GM12878 (cell line): ENCODE results near the gene PCP4L1. TPM values are rescaled to one million over a fixed set of nuclear protein-coding genes. Genes with fewer than 3 reads are reported as not detected.

Experiments used
- ATF7 ChIP-seq: fragments of 450-650 bp; IDR thresholded peaks from 2 replicates; pipeline ENCODE4 v1.6.1; 2016; ENCODE audit warnings: low read depth, mild to moderate bottlenecking
- BACH1 ChIP-seq: fragments of 450-650 bp; IDR thresholded peaks from 2 replicates; pipeline ENCODE4 v1.6.1; 2017; ENCODE audit warnings: mild to moderate bottlenecking, borderline replicate concordance
- BCL11A ChIP-seq: IDR thresholded peaks from 2 replicates; pipeline ENCODE4 v1.6.1; 2011; ENCODE audit warnings: low read depth, low read length
- BHLHE40 ChIP-seq, 2 experiments: fragments of 450-650 bp in 1 of 2; IDR thresholded peaks; 2 replicates each; pipeline ENCODE4 v1.6.1; 2011 to 2017; ENCODE audit warnings: low read depth in 2 of 2, borderline replicate concordance in 1 of 2, improper control_type of control experiment in 1 of 2, low read length in 1 of 2, mild to moderate bottlenecking in 1 of 2
- CBX5 ChIP-seq: sonication (generic); IDR thresholded peaks from 2 replicates; pipeline ENCODE4 v1.6.1; 2016; ENCODE audit warnings: low read depth, moderate library complexity, mild to moderate bottlenecking, inconsistent platforms
- CREB1 ChIP-seq: IDR thresholded peaks from 2 replicates; pipeline ENCODE4 v1.6.1; 2012; ENCODE audit warnings: low read depth, mild to moderate bottlenecking, inconsistent platforms
- EGR1 ChIP-seq, 2 experiments: IDR thresholded peaks; 1 replicate in 1 of 2; 2 replicates in 1 of 2; pipeline ENCODE4 v1.6.1; 2011 to 2012; ENCODE audit warnings: low read depth in 2 of 2, low read length in 2 of 2, borderline replicate concordance in 1 of 2, mild to moderate bottlenecking in 1 of 2, moderate library complexity in 1 of 2
- FOXK2 ChIP-seq: fragments of 450-650 bp; IDR thresholded peaks from 2 replicates; pipeline ENCODE4 v1.6.1; 2017; ENCODE audit warnings: mild to moderate bottlenecking, moderate library complexity
- HDAC2 ChIP-seq: fragments of 200-600 bp; sonication (generic); IDR thresholded peaks from 2 replicates; pipeline ENCODE4 v1.6.1; 2017
- IKZF1 ChIP-seq: fragments of 450-650 bp; conservative IDR thresholded peaks from 2 replicates; pipeline ENCODE4 v1.6.1; 2017; ENCODE audit warnings: antibody characterized with exemption, mild to moderate bottlenecking
- IKZF2 ChIP-seq, 2 experiments: fragments of 450-650 bp; IDR thresholded peaks; 2 replicates each; pipeline ENCODE4 v1.6.1; 2017; ENCODE audit warnings: mild to moderate bottlenecking in 2 of 2, moderate library complexity in 2 of 2
- KDM1A ChIP-seq: fragments of 200-600 bp; sonication (generic); IDR thresholded peaks from 2 replicates; pipeline ENCODE4 v1.6.1; 2016; ENCODE audit warnings: borderline replicate concordance
- MAX ChIP-seq: IDR thresholded peaks from 2 replicates; pipeline ENCODE4 v1.6.1; 2012; ENCODE audit warnings: low read depth, low read length, improper control_type of control experiment
- NFXL1 ChIP-seq: fragments of 450-650 bp; IDR thresholded peaks from 2 replicates; pipeline ENCODE4 v1.6.1; 2017; ENCODE audit warnings: antibody characterized with exemption, mild to moderate bottlenecking, borderline replicate concordance
- POLR2A ChIP-seq: IDR thresholded peaks from 2 replicates; pipeline ENCODE4 v1.6.1; 2011; ENCODE audit warnings: low read depth, mild to moderate bottlenecking, low read length
- SIN3A ChIP-seq: IDR thresholded peaks from 2 replicates; pipeline ENCODE4 v1.6.1; 2012; ENCODE audit warnings: low read depth, low read length, improper control_type of control experiment
- SIX5 ChIP-seq: IDR thresholded peaks from 2 replicates; pipeline ENCODE4 v1.6.1; 2011; ENCODE audit warnings: mild to moderate bottlenecking, low read depth, low read length, moderate library complexity; ENCODE audit not compliant: severe bottlenecking
- SREBF2 ChIP-seq: IDR thresholded peaks from 2 replicates; pipeline ENCODE4 v1.6.1; 2012; ENCODE audit warnings: mild to moderate bottlenecking, low read length
- USF2 ChIP-seq: IDR thresholded peaks from 2 replicates; pipeline ENCODE4 v1.6.1; 2011; ENCODE audit warnings: low read depth, low read length, improper control_type of control experiment, borderline replicate concordance
- polyA plus RNA-seq, 11 experiments: library from polyadenylated mRNA; depleted of rRNA in 4 of 11; unstranded in 6 of 11; stranded (reverse) in 5 of 11; fragments of >200 nt; fragmentation: Nextera tagmentation in 4 of 11; fragmentation: Illumina TruSeq in 1 of 11; extraction: Ambion mirVana in 4 of 11; extraction: Trizol in 1 of 11; gene quantifications; 1 replicate in 1 of 11; 2 replicates in 10 of 11; pipeline versions ENCODE4 v1.2.1 to v1.2.3, GENCODE V29; 2011 to 2016; ENCODE audit warnings: inconsistent platforms in 2 of 11, missing spikeins in 2 of 11, low read depth in 1 of 11
- total RNA-seq, 4 experiments: library from RNA; depleted of rRNA in 3 of 4; stranded (reverse); fragments of >200 nt in 3 of 4; fragmentation: Illumina TruSeq in 1 of 4; extraction: Trizol in 1 of 4; gene quantifications; 2 replicates each; pipeline versions ENCODE4 v1.2.1 to v1.2.3, GENCODE V29; 2013 to 2021
- TF ChIP-seq, protein P1 (sequence below): fragments of 450-650 bp; formaldehyde crosslinking; IDR thresholded peaks from 2 replicates; pipeline ENCODE4 v1.4.0; 2020; ENCODE audit warnings: mild to moderate bottlenecking, moderate library complexity
- TF ChIP-seq, protein P2 (sequence below): fragments of 450-650 bp; IDR thresholded peaks from 2 replicates; pipeline ENCODE4 v1.6.1; 2017; ENCODE audit warnings: borderline replicate concordance
- TF ChIP-seq, protein P3 (sequence below): fragments of 450-650 bp; IDR thresholded peaks from 2 replicates; pipeline ENCODE4 v1.6.1; 2018; ENCODE audit warnings: mild to moderate bottlenecking, low read depth, moderate library complexity; ENCODE audit not compliant: partially characterized antibody

The PCP4L1 gene
- total and polyA plus RNA-seq, 10 of the 15 experiments (the other 5 are each of a cell fraction or from before 2014, with no cell fraction given): 1.0 to 5.2 (median 2.8) TPM

DNA sequence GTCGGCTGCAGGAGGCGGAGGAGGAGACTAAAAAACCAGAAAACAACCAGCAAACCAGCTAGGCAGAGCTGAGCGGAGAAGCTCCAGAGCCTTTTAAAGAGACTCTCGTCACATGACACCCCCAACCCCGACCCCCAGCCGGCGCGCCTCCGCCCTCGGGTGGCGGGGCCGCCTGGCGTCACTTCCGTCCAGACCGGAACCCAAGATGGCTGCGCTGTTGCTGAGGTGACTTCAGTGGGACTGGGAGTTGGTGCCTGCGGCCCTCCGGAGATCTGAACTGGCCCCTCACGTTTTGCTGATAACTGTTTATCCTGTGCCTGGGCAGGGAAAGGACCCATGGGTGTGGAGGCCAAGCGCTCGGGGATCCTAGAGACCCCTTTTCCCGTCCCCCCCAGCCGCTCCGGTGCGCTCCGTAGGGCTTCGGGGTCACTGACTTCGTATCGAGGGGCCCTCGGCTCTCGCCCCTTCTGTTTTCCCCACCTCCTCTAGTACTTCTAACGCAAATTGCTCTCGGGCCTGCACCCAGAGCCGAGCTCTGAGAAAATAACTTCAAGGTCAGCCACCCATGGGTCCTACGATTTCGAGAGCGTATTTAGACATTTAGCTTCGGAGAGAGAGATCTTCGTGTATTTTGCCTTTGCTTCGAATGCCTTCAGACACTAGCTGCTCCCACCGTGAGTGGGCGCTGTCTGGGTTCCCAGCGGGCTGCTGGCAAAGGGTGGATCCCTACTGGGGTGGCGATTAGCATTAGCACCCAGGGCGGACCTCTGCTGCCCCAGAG is 55.8 kb downstream of the PCP4L1 start, which contains the start of gene SDHC (continued):
- TF ChIP-seq, protein P1, sequence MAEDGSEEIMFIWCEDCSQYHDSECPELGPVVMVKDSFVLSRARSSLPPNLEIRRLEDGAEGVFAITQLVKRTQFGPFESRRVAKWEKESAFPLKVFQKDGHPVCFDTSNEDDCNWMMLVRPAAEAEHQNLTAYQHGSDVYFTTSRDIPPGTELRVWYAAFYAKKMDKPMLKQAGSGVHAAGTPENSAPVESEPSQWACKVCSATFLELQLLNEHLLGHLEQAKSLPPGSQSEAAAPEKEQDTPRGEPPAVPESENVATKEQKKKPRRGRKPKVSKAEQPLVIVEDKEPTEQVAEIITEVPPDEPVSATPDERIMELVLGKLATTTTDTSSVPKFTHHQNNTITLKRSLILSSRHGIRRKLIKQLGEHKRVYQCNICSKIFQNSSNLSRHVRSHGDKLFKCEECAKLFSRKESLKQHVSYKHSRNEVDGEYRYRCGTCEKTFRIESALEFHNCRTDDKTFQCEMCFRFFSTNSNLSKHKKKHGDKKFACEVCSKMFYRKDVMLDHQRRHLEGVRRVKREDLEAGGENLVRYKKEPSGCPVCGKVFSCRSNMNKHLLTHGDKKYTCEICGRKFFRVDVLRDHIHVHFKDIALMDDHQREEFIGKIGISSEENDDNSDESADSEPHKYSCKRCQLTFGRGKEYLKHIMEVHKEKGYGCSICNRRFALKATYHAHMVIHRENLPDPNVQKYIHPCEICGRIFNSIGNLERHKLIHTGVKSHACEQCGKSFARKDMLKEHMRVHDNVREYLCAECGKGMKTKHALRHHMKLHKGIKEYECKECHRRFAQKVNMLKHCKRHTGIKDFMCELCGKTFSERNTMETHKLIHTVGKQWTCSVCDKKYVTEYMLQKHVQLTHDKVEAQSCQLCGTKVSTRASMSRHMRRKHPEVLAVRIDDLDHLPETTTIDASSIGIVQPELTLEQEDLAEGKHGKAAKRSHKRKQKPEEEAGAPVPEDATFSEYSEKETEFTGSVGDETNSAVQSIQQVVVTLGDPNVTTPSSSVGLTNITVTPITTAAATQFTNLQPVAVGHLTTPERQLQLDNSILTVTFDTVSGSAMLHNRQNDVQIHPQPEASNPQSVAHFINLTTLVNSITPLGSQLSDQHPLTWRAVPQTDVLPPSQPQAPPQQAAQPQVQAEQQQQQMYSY (CRISPR knock-in tag): no peak
- no peak for TF ChIP-seq FOXK2
- no peak for TF ChIP-seq SREBF2
- TF ChIP-seq USF2: peak; percentile 70
- peak in 1 of 2 experiments; percentile 53; a peak in 2 of 3 replicates for TF ChIP-seq EGR1 (IDR thresholded peaks at IDR 0.05; ENCODE audit: borderline replicate concordance in 1 of 2, low read depth in 2 of 2, low read length in 2 of 2)
- no peak for TF ChIP-seq HDAC2
- TF ChIP-seq IKZF2 (IDR thresholded peaks at IDR 0.05): no peak
- TF ChIP-seq, protein P2, sequence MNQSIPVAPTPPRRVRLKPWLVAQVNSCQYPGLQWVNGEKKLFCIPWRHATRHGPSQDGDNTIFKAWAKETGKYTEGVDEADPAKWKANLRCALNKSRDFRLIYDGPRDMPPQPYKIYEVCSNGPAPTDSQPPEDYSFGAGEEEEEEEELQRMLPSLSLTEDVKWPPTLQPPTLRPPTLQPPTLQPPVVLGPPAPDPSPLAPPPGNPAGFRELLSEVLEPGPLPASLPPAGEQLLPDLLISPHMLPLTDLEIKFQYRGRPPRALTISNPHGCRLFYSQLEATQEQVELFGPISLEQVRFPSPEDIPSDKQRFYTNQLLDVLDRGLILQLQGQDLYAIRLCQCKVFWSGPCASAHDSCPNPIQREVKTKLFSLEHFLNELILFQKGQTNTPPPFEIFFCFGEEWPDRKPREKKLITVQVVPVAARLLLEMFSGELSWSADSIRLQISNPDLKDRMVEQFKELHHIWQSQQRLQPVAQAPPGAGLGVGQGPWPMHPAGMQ: no peak
- peak in 1 of 2 experiments; percentile 63; a peak in 3 of 4 replicates for TF ChIP-seq BHLHE40 (IDR thresholded peaks at IDR 0.05; ENCODE audit: borderline replicate concordance in 1 of 2, low read depth in 2 of 2, low read length in 1 of 2)
- TF ChIP-seq KDM1A: no peak
- no peak for TF ChIP-seq BCL11A
- TF ChIP-seq POLR2A: peak; percentile 93
- TF ChIP-seq SIX5: no peak
- TF ChIP-seq BACH1: no peak
- TF ChIP-seq, protein P3, sequence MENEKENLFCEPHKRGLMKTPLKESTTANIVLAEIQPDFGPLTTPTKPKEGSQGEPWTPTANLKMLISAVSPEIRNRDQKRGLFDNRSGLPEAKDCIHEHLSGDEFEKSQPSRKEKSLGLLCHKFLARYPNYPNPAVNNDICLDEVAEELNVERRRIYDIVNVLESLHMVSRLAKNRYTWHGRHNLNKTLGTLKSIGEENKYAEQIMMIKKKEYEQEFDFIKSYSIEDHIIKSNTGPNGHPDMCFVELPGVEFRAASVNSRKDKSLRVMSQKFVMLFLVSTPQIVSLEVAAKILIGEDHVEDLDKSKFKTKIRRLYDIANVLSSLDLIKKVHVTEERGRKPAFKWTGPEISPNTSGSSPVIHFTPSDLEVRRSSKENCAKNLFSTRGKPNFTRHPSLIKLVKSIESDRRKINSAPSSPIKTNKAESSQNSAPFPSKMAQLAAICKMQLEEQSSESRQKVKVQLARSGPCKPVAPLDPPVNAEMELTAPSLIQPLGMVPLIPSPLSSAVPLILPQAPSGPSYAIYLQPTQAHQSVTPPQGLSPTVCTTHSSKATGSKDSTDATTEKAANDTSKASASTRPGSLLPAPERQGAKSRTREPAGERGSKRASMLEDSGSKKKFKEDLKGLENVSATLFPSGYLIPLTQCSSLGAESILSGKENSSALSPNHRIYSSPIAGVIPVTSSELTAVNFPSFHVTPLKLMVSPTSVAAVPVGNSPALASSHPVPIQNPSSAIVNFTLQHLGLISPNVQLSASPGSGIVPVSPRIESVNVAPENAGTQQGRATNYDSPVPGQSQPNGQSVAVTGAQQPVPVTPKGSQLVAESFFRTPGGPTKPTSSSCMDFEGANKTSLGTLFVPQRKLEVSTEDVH: peak; percentile 26
- TF ChIP-seq IKZF1: peak; percentile 16; the same call in 1 of the 2 replicates
- no peak for TF ChIP-seq NFXL1
- no peak for TF ChIP-seq MAX
- TF ChIP-seq ATF7: no peak; the same call in 1 of the 2 replicates
- peak; percentile 94 for TF ChIP-seq CREB1
- no peak for TF ChIP-seq CBX5
- peak; percentile 60; the same call in 1 of the 2 replicates for TF ChIP-seq SIN3A
